Parathyroid adenoma (tissue), 2 donors: ENCODE measurements around the gene VAPB.

Experiments
- H2AFZ ChIP-seq: fragments of 300-600 bp; sonication (generic); one replicate; pipeline ENCODE4 v1.7.0; 2017; ENCODE audit warnings: antibody characterized with exemption, mild to moderate bottlenecking
- H3K27ac ChIP-seq: fragments of 300-600 bp; sonication (generic); one replicate; pipeline ENCODE4 v1.7.0; 2017
- H3K27me3 ChIP-seq: fragments of 300-600 bp; sonication (generic); one replicate; pipeline ENCODE4 v1.7.0; 2017; ENCODE audit warnings: low read length; ENCODE audit not compliant: control insufficient read depth, insufficient read depth
- H3K36me3 ChIP-seq: fragments of 300-600 bp; sonication (generic); one replicate; pipeline ENCODE4 v1.7.0; 2017; ENCODE audit warnings: low read length; ENCODE audit not compliant: control insufficient read depth, insufficient read depth
- H3K4me1 ChIP-seq: fragments of 300-600 bp; sonication (generic); one replicate; pipeline ENCODE4 v1.7.0; 2017; ENCODE audit warnings: control low read depth
- H3K4me2 ChIP-seq: fragments of 300-600 bp; sonication (generic); one replicate; pipeline ENCODE4 v1.7.0; 2017; ENCODE audit warnings: low read length
- H3K4me3 ChIP-seq: fragments of 300-600 bp; sonication (generic); one replicate; pipeline ENCODE4 v1.7.0; 2017; ENCODE audit warnings: low read depth, low read length
- H3K79me2 ChIP-seq: fragments of 300-600 bp; sonication (generic); one replicate; pipeline ENCODE4 v1.7.0; 2017; ENCODE audit warnings: control low read depth
- H3K9ac ChIP-seq: fragments of 300-600 bp; sonication (generic); one replicate; pipeline ENCODE4 v1.7.0; 2017; ENCODE audit warnings: mild to moderate bottlenecking
- H3K9me3 ChIP-seq: fragments of 300-600 bp; sonication (generic); one replicate; pipeline ENCODE4 v1.7.0; 2017; ENCODE audit warnings: low read length; ENCODE audit not compliant: control insufficient read depth
- CTCF ChIP-seq: fragments of 300-600 bp; sonication (generic); IDR thresholded peaks from one replicate; pipeline ENCODE4 v1.7.0; 2017; ENCODE audit warnings: antibody characterized with exemption, mild to moderate bottlenecking
- donor health status: primary hyperparathyroidism.

The VAPB gene

GRCh38 chr20:58402827-58403226 is 13.8 kb downstream of the VAPB start:
- no peak overlapping the region for H3K27ac ChIP-seq
- H3K79me2 ChIP-seq: peaks cover 39% of the 10 kb centered on the region
- H2AFZ ChIP-seq: no peak overlapping the region
- no peak overlapping the region for H3K4me2 ChIP-seq
- H3K9ac ChIP-seq: no peak overlapping the region
- no peak overlapping the region for H3K4me3 ChIP-seq
- peaks cover 15% of the 10 kb centered on the region for H3K4me1 ChIP-seq
- no peaks in the 10 kb centered on the region for H3K27me3 ChIP-seq
- TF ChIP-seq CTCF: no peak
- no peaks in the 10 kb centered on the region for H3K9me3 ChIP-seq
- H3K36me3 ChIP-seq: no peaks in the 10 kb centered on the region

GRCh38 chr20:58403272-58403671 is 14.2 kb downstream of the VAPB start:
- Histone ChIP-seq H3K9me3 (no peaks in the 10 kb centered on the region), H3K27me3 (no peaks in the 10 kb centered on the region), H3K79me2 (peaks cover 34% of the 10 kb centered on the region), H3K4me1 (peaks cover 11% of the 10 kb centered on the region), H2AFZ (no peak overlapping the region), H3K36me3 (no peaks in the 10 kb centered on the region), H3K4me3 (no peak overlapping the region), H3K9ac (no peak overlapping the region), H3K4me2 (no peak overlapping the region), H3K27ac (no peak overlapping the region)
- TF ChIP-seq CTCF: no peak

- Histone ChIP-seq H2AFZ (no peak overlapping the region), H3K36me3 (no peaks in the 10 kb centered on the region), H3K9ac (no peak overlapping the region), H3K4me3 (no peak overlapping the region), H3K4me2 (no peak overlapping the region), H3K27me3 (no peaks in the 10 kb centered on the region), H3K27ac (no peak overlapping the region), H3K4me1 (peaks cover 13% of the 10 kb centered on the region), H3K9me3 (no peaks in the 10 kb centered on the region), H3K79me2 (peaks cover 22% of the 10 kb centered on the region)
- no peak for TF ChIP-seq CTCF
These were observed 16.7 kb downstream of the VAPB start for GRCh38 chr20:58405504-58406291.

GRCh38 chr20:58406422-58407001 is 17.5 kb downstream of the VAPB start:
- TF ChIP-seq CTCF: no peak
- Histone ChIP-seq H2AFZ (no peak overlapping the region), H3K4me3 (no peak overlapping the region), H3K27me3 (no peaks in the 10 kb centered on the region), H3K36me3 (no peaks in the 10 kb centered on the region), H3K9ac (no peak overlapping the region), H3K4me2 (no peak overlapping the region), H3K79me2 (peaks cover 24% of the 10 kb centered on the region), H3K4me1 (peaks cover 13% of the 10 kb centered on the region), H3K27ac (no peak overlapping the region), H3K9me3 (no peaks in the 10 kb centered on the region)
